Upper lobe of left lung (tissue), 6 donors: Measurements from ENCODE around the gene SMYD3. TPM values are rescaled to one million over a fixed set of nuclear protein-coding genes. Genes with fewer than 3 reads are reported as not detected.

ENCODE experiments used
- ATAC-seq, 2 donors: fragments of 200-7000 bp; cut with Tn5 transposase; one replicate each; pipeline ENCODE4 v1.9.1; 2022; ENCODE audit warnings: mild to moderate bottlenecking in 2 of 2, moderate library complexity in 2 of 2; ENCODE audit not compliant: low FRiP score in 2 of 2
- DNase-seq, 2 donors: peaks; one replicate each; pipeline ENCODE4 v3.0.0-alpha.2; 2019 to 2020
- H3K27ac ChIP-seq, 4 donors: fragments of 200-600 bp; sonication (generic); one replicate each; pipeline ENCODE4 v1.5.1; 2016 to 2019
- H3K27me3 ChIP-seq, 4 donors: fragments of 200-600 bp; sonication (generic); one replicate each; pipeline ENCODE4 v1.5.1; 2017 to 2019
- H3K36me3 ChIP-seq, 4 donors: fragments of 200-600 bp; sonication (generic); one replicate each; pipeline ENCODE4 v1.5.1; 2016 to 2019
- H3K4me1 ChIP-seq, 4 donors: fragments of 200-600 bp; sonication (generic); one replicate each; pipeline ENCODE4 v1.5.1; 2018 to 2019
- H3K4me3 ChIP-seq, 4 donors: fragments of 200-600 bp; sonication (generic); one replicate each; pipeline ENCODE4 v1.5.1; 2017 to 2019; ENCODE audit warnings: mild to moderate bottlenecking in 2 of 4, moderate library complexity in 1 of 4
- H3K9me3 ChIP-seq, 4 donors: fragments of 200-600 bp; sonication (generic); one replicate each; pipeline ENCODE4 v1.5.1; 2018 to 2019
- CTCF ChIP-seq, 6 experiments: fragments of 450-650 bp in 4 of 6; fragments of 200-600 bp in 2 of 6; sonication (generic) in 2 of 6; IDR thresholded peaks; one replicate each; pipeline ENCODE4 v1.5.1; 2016 to 2019; ENCODE audit warnings: antibody characterized with exemption in 6 of 6
- EP300 ChIP-seq, 4 donors: sonication (generic); formaldehyde crosslinking; IDR thresholded peaks; one replicate each; pipeline ENCODE4 v1.5.1; 2017; ENCODE audit warnings: antibody characterized with exemption in 4 of 4, control low read depth in 2 of 4
- POLR2A ChIP-seq, 4 donors: fragments of 450-650 bp; IDR thresholded peaks; one replicate each; pipeline ENCODE4 v1.5.1; 2016 to 2017; ENCODE audit warnings: antibody characterized with exemption in 4 of 4, mild to moderate bottlenecking in 2 of 4
- POLR2AphosphoS5 ChIP-seq, 2 donors: sonication (generic); formaldehyde crosslinking; IDR thresholded peaks; one replicate each; pipeline ENCODE4 v1.5.1; 2017; ENCODE audit warnings: antibody characterized with exemption in 2 of 2
- WGBS, 2 donors: methylation state at CpG; one replicate each; pipeline ENCODE4 v1.1.5; 2017 to 2018; 5-methylcytosine and 5-hydroxymethylcytosine counted together
- total RNA-seq, 6 donors: library from RNA; depleted of rRNA in 4 of 6; stranded (reverse); fragments of >200 nt in 4 of 6; gene quantifications; one replicate each; pipeline versions ENCODE4 v1.1.0 to v1.2.1, GENCODE V29; 2016 to 2021
- donor health status: DM: no; HTN: no; CAD: no; lungs with moderate emphysema.
- donor health status: DM: no; HTN: yes; CAD: no; lungs with severe emphysema.

SMYD3 gene
- total RNA-seq, 6 donors from 2014 or later: 22.7 to 109 (median 34.0) TPM

DNA sequence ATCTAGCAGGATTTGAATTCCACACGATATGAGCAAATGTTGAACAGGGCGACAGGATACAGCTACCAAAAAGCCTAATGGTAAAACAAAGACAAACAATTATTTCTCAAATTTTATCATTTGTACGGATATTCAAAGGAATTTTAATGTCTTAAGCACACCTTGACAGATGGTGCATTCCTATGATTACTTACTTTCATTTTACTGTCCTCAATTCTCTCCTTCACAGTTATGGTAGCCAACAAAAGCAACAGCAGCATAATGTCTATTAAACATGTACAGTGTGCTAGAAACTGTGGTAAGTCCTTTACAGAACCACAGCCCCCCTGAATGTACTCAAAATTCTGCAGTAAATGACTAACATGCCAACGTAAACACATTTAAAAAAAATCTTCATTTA is 365.8 kb downstream of the SMYD3 start:
- Histone ChIP-seq H3K27me3 (no peaks in the 10 kb centered on the region), H3K27ac (no peak overlapping the region), H3K4me1 (no peaks in the 10 kb centered on the region), H3K9me3 (no peaks in the 10 kb centered on the region), H3K4me3 (no peak overlapping the region), H3K36me3 (no peaks in the 10 kb centered on the region)
- DNase-seq: no peak
- 92 to 97% methylated on average over 4 of the region's 4 CpGs for WGBS, 2 donors
- ATAC-seq: no peak
- TF ChIP-seq EP300 (IDR thresholded peaks at IDR 0.05) (no peak), CTCF (IDR thresholded peaks at IDR 0.05) (no peak), POLR2A (IDR thresholded peaks at IDR 0.05) (no peak), POLR2AphosphoS5 (IDR thresholded peaks at IDR 0.05) (no peak)

DNA sequence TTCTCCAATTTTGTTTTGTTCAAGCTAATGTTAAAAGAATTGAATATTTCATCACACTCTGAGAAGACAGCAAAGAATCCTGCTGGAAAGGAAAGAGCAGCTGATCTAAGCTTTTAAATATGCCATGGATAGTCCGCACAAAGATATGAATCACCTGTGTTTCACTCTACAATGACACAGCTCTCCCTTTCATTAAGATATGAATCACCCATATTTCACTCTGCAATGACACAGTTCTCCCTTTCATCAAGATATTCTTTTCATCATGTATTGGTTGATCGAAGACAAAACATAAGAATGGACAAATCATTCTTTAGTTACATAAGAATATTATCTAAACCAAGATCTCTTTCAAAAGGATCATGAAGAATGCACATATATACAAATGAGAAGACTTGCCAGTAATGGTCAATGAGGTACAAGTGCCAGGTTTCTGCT is 367.3 kb downstream of the SMYD3 start:
- no peaks in the 10 kb centered on the region for H3K36me3 ChIP-seq
- ATAC-seq (peak in 1 of 2 donors; percentile 47), DNase-seq (no peak)
- no peak overlapping the region for H3K4me3 ChIP-seq
- WGBS, 2 donors: 73 to 80% methylated on average over 2 of the region's 2 CpGs
- H3K9me3 ChIP-seq: no peaks in the 10 kb centered on the region
- H3K27me3 ChIP-seq: no peaks in the 10 kb centered on the region
- H3K4me1 ChIP-seq: no peaks in the 10 kb centered on the region
- no peak overlapping the region for H3K27ac ChIP-seq
- TF ChIP-seq POLR2AphosphoS5 (IDR thresholded peaks at IDR 0.05): no peak
- no peak for TF ChIP-seq CTCF (IDR thresholded peaks at IDR 0.05)

DNA sequence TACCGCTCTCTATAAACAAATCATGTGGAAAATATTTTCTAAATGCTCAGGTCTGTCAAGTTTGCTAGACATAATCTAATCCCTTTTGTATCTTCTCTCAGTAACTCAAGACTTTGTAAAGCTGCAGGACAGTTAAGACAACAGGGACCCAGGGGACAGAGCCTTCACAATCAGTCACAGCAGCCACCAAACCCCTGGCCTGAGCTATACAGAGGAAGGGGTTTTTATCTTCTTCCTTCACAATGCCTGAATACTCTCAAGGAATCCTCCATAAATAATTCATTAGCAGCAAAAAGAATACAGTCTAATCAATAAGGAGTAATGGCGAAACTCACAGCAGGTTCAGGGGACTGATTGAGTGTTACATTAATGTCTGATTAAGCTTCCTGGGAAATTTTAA is 368.3 kb downstream of the SMYD3 start:
- no peaks in the 10 kb centered on the region for H3K36me3 ChIP-seq
- TF ChIP-seq EP300 (IDR thresholded peaks at IDR 0.05) (no peak), POLR2AphosphoS5 (IDR thresholded peaks at IDR 0.05) (no peak), POLR2A (IDR thresholded peaks at IDR 0.05) (no peak), CTCF (IDR thresholded peaks at IDR 0.05) (no peak)
- no peaks in the 10 kb centered on the region for H3K4me1 ChIP-seq
- no peaks in the 10 kb centered on the region for H3K9me3 ChIP-seq
- no peak for DNase-seq
- H3K27ac ChIP-seq: no peak overlapping the region
- no peaks in the 10 kb centered on the region for H3K27me3 ChIP-seq
- no peak for ATAC-seq
- no peak overlapping the region for H3K4me3 ChIP-seq
- 68 to 97% methylated on average over 2 of the region's 2 CpGs for WGBS, 2 donors

GRCh38 chr1:246136477-246136876 is 370.6 kb downstream of the SMYD3 start:
- H3K4me3 ChIP-seq: no peak overlapping the region
- no peaks in the 10 kb centered on the region for H3K27me3 ChIP-seq
- DNase-seq (no peak), ATAC-seq (no peak)
- H3K36me3 ChIP-seq: no peaks in the 10 kb centered on the region
- no peak overlapping the region for H3K27ac ChIP-seq
- TF ChIP-seq POLR2AphosphoS5 (IDR thresholded peaks at IDR 0.05): no peak
- no peak for TF ChIP-seq POLR2A (IDR thresholded peaks at IDR 0.05)
- no peak for TF ChIP-seq CTCF (IDR thresholded peaks at IDR 0.05)
- no peak for TF ChIP-seq EP300 (IDR thresholded peaks at IDR 0.05)
- H3K4me1 ChIP-seq: no peaks in the 10 kb centered on the region
- H3K9me3 ChIP-seq: no peaks in the 10 kb centered on the region

DNA sequence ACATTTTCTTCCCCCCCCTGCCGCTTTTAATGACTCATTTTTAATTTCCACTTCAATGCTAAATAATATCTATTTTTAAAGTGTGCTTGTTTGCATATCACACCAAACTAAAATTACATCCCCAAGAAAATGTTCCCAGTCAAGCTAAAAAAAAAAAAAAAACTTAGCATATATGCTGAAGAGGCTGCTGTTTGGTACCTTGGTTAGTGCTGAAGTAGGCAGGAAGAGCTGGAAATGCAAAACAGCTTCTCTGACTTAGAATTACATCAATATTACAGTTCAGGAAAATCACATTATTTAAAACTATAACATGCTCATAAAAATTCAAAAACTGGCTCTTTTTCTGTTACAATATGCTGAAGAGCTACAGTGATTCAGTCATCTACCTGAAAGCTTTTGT is 372.3 kb downstream of the SMYD3 start:
- no peak for DNase-seq
- Histone ChIP-seq H3K27me3 (no peaks in the 10 kb centered on the region), H3K4me1 (no peaks in the 10 kb centered on the region), H3K9me3 (no peaks in the 10 kb centered on the region), H3K4me3 (no peak overlapping the region), H3K36me3 (no peaks in the 10 kb centered on the region), H3K27ac (no peak overlapping the region)
- 88 to 93% methylated on average over 1 of the region's 1 CpG for WGBS, 2 donors
- ATAC-seq: no peak
- TF ChIP-seq POLR2A (IDR thresholded peaks at IDR 0.05) (no peak), CTCF (IDR thresholded peaks at IDR 0.05) (no peak), EP300 (IDR thresholded peaks at IDR 0.05) (no peak), POLR2AphosphoS5 (IDR thresholded peaks at IDR 0.05) (no peak)
